Choroid plexus epithelial cell (primary cell): Measurements from ENCODE around the gene CHSY3.

Source experiments
- DNase-seq: peaks from one replicate; pipeline ENCODE4 v3.0.0-alpha.2; 2010; ENCODE audit warnings: low read depth
- H3K4me3 ChIP-seq: 2 replicates; pipeline ENCODE4 v1.5.1; 2011; ENCODE audit warnings: low read depth, mild to moderate bottlenecking, control low read depth, low read length, moderate library complexity
- TF ChIP-seq, protein P1 (sequence below): conservative IDR thresholded peaks from 2 replicates; pipeline ENCODE4 v1.5.1; 2011; ENCODE audit warnings: low read depth, mild to moderate bottlenecking, control low read depth, inconsistent platforms, low read length, moderate library complexity

Gene CHSY3

DNA sequence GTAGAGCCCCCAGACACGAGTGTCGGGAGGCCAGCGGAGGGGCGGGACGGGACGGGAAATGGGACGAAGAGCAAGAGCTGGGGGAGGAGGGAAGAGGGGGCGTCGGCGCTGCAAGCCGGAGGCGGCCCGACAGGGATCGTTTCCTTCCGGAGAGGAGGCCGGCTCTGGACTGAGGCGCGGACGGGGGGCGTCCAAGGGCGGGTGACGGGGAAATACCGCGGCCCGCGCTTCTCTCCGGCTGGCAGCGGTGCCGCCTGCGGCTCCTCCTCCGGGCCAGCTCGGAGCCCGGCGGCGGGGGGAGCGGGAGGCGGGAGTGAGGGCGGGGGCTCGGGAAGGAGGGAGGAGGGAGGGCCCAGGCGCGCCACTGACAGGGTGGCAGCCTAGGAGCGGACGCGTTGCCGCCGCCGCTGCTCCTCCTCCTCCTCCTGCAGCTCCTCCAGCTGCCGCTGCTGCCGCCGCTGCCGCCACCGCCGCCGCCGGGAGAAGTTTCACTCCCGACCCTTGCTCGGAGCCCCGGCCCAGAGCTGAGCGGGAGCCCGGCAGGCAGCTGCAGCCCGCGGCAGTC, at the start of gene CHSY3:
TSS of gene CHSY3 (plus strand) at position 364 of the 565 bp plus-strand sequence.
- TF ChIP-seq, protein P1, sequence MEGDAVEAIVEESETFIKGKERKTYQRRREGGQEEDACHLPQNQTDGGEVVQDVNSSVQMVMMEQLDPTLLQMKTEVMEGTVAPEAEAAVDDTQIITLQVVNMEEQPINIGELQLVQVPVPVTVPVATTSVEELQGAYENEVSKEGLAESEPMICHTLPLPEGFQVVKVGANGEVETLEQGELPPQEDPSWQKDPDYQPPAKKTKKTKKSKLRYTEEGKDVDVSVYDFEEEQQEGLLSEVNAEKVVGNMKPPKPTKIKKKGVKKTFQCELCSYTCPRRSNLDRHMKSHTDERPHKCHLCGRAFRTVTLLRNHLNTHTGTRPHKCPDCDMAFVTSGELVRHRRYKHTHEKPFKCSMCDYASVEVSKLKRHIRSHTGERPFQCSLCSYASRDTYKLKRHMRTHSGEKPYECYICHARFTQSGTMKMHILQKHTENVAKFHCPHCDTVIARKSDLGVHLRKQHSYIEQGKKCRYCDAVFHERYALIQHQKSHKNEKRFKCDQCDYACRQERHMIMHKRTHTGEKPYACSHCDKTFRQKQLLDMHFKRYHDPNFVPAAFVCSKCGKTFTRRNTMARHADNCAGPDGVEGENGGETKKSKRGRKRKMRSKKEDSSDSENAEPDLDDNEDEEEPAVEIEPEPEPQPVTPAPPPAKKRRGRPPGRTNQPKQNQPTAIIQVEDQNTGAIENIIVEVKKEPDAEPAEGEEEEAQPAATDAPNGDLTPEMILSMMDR = no peak
- DNase-seq = peak; percentile 72
- H3K4me3 ChIP-seq = peak within 1 kb of the TSS; percentile 69

DNA sequence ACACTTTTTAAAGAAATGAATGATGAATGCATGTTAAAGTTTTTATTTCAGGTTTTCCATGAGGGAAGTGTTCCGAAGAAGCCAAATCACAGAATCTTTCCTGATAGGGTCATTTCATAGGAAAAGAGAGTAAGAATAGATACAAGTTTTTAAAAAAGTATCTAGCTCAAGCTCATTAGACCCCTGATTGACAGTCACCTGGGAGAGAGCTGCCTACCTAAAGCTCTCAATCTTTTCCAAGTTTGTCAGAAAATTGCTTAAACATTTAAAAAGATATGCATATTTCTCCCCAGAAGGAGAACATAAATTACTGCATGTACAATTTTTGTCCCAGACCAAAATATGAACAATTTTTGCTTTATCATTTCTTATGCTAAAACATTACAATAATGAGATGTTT, 47.9 kb upstream of the CHSY3 start:
- H3K4me3 ChIP-seq = no peak overlapping the region
- no peak for DNase-seq
- TF ChIP-seq, protein P1 = no peak

DNA sequence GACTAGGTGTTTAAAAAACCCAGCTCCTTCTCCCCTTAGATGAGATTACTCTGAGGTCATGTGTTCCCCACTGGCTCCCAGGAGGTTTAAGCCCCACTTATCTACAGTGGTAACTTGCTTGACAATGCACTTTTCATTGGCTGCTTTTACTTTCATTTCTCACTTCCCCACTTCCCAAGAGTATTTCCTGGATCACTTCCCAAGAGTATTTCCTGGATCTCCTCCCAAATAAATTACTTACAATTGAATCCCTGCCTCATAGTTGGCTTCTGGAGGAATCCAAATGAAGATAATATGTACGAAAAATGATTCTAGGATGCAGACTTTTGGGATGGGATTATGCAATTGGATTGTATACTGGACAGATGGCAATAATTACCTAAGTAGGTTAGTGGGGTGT, 47.1 kb upstream of the CHSY3 start:
- TF ChIP-seq, protein P1 = no peak
- H3K4me3 ChIP-seq = no peak overlapping the region
- DNase-seq = no peak

DNA sequence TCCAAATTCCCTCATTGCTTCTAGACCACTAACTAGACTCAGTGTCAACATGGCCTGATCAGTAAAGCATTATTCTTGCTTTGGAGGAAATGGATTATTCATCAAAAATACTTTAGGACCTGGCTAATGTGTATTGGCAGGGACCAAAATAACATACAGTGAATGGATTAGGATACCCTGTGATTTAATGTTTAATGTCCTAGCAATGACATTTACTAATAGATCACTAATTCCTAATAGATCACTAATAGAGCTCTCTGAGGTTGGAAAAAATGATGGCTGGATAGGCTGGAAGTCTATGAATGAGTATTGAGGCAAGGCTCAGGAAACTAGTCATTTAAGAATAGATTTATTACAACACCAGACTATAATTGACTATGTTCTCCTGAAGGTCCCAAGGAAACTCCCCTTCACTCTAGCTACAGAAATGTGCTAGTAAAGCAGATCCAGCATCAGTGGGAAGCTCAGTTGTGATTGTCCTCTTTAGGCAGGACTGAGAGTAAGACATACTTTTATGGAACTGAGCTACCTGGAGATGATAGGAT, 46.1 kb upstream of the CHSY3 start:
- H3K4me3 ChIP-seq = no peak overlapping the region
- no peak for DNase-seq
- TF ChIP-seq, protein P1 = no peak

DNA sequence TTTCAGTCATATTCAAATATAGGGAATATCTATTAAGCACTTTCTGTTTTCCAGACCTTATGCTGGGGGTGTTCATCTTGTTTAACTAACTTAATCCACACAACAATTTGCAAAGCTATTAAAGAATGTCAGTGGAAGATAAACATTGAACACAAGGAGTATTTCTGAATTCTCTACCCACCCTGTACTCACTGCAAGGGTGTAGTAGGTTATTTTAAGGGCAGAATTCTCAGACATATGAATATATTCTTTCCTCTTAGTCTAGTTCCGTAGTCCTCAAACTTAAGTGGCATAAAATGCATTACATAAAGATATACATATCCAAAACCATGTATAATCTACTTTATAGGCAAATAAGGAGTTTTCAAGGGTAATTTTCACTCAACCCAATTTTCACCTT, 19.9 kb upstream of the CHSY3 start:
- H3K4me3 ChIP-seq = no peak overlapping the region
- DNase-seq = no peak
- TF ChIP-seq, protein P1 = no peak

DNA sequence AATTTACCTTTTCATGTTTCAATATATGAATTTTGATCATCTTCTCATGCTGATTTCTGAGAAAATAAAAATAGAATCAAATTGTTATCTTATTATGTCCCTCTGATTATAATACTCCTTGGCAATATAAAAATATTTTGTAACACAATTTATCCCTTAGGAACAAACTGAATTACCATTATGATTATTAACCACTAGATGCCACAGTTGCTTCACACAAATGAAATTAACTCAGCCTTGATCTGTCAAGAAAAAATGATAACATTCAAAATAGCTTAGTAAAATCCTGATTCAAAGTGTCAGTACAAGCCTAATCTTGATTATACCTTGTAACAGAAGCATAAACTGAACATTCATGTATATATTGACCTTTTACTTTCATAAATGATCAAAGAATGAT, 4.8 kb upstream of the CHSY3 start:
- H3K4me3 ChIP-seq = no peak overlapping the region
- peak; percentile 72 for DNase-seq
- TF ChIP-seq, protein P1 = peak; percentile 47

DNA sequence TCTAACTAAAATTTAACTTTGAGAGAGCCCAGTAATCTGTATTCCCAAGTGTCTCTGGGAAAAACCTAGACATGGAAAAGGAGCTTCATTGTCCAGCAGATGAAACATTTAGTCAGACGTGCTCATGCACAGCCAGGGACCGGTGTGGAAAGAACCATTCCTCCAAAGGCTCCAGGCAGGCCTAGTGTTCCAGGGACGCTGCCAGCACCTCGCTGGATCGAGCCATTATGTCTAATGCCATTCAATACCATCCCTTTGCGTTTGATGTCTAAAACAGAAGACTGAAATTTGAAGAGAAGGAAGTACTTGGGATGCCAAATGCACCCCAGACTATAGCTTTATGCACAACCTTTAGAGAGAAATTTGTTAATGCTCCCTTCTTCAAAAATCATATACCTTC, 1.4 kb upstream of the CHSY3 start:
- H3K4me3 ChIP-seq = no peak overlapping the region
- TF ChIP-seq, protein P1 = no peak
- no peak for DNase-seq
